Stimulated activated CD8-positive, alpha-beta memory T cell treated with anti-CD3 and anti-CD28 coated beads, Interleukin-2, amount 100 ng/mL, for 48 hours (primary cell): ENCODE results near the gene HPS5.

Source experiments
- DNase-seq, 2 donors: peaks; one replicate each; pipeline ENCODE4 v3.0.0-alpha.2; 2020; ENCODE audit warnings: low read depth in 2 of 2

The HPS5 gene

DNA sequence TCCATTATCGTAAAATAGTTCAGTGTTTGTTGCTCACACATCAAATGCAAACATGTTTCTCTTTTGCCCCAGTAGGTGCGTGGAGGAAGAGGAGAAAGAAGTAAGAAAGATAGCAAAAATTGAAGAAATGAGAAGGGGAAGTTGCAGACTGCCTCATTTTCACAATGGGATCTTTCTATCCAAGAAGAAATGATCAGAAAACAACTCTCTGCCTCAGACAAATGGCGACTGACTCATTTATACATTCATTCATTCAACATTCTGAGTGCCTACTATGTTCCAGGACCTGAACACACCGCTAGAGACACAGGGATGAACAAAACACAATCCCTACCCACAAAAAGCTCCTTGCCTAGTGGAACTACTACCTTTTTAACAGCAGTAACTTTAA lies 367 bp downstream of the HPS5 start:
- no peak for DNase-seq

- no peak for DNase-seq
Measured at GRCh38 chr11:18320617-18321016, 1.3 kb downstream of the HPS5 start.

DNA sequence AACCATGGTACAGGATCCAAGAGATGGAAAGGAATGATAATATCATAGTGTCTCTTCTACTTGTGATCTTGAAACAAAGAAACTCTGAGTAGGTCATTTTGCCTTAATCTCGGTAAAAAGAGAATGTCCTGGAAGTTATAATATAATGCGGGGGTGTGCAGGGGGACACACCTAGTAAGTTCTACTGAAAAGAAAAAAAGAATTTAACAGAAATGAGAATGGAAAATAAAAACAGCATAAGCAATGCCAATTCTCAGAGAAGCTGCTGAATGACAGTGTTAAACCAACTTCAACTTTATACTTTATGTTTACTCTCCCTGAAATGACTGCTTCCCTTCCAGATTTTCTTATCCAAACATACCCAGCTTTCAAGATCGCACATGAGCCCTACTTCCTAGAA lies 2.0 kb downstream of the HPS5 start:
- no peak for DNase-seq

- no peak for DNase-seq
Measured at GRCh38 chr11:18317551-18317950, 4.4 kb downstream of the HPS5 start.

GRCh38 chr11:18315893-18316292 lies 6.0 kb downstream of the HPS5 start:
- DNase-seq: no peak

- no peak for DNase-seq
Measured at GRCh38 chr11:18314784-18315523, 7.0 kb downstream of the HPS5 start.

- DNase-seq: no peak
Measured at GRCh38 chr11:18313965-18314763, 7.8 kb downstream of the HPS5 start.

GRCh38 chr11:18312663-18313420 lies 9.1 kb downstream of the HPS5 start:
- no peak for DNase-seq

DNA sequence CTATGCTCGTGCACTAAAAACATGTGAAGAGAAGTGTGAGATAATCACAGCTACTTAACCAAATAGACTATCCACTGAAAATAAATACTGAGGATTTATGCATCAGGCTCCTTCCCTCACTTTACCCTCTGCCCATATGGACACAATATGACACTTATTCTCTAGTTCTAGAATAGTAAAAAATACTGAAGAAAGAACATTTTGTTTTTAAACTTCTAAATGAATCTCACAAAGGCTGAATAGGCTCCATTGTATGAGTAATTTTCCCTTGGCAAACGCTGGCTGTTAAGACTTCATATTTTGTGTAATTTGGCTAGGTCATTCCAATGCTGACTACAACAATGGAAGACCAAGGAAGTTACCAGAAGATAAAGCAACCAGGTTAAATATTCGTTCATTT lies 9.9 kb downstream of the HPS5 start:
- DNase-seq: no peak

GRCh38 chr11:18310800-18311340 lies 11.1 kb downstream of the HPS5 start:
- no peak for DNase-seq

DNA sequence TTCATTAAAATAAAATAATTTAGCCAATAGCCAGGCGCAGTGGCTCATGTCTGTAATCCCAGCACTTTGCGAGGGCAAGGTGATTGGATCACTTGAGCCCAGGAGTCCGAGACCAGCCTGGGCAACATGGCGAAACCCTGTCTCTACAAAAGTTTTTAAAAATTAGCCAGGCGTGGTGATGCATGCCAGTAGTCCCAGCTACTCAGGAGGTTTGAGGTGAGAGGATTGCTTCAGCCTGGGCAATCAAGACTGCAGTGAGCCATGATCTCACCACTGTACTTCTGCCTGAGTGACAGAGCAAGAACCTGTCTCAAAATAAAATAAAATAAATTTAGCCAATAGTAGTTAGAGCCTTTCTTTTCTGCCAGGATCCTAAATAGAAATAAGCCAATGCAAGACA lies 12.2 kb downstream of the HPS5 start:
- DNase-seq: no peak

- no peak for DNase-seq
Measured at GRCh38 chr11:18308242-18308641, 13.7 kb downstream of the HPS5 start.

DNA sequence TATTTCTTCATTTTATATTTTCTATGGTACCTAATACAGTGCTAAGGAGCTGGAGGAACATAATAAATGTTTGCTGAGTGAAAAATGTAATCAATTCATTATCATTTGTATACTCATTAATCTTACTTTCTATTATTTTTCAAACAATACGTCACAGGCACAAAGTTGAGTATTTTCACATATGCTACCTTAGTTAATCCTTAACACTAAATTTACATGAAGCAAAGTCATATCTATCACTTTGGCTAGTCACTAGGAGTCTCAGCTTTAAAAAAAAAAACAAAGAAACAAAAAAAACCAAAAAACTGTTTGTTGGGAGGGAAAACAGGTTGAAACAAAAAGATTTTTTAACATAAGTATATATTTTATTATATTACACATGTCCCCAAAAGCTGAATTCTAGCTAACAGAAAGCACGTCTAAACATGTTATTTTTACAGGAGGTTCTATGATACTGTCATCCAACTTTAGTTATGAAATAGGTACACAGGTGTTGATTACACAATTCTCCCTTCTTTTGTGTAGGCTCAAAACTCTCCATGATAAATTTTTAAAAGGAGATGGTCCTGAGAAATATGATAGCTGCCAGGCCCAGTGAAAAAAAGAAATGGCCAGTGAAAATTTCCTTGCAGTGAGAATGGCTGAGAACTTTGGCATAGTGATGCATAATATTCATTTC lies 14.3 kb downstream of the HPS5 start:
- no peak for DNase-seq

DNA sequence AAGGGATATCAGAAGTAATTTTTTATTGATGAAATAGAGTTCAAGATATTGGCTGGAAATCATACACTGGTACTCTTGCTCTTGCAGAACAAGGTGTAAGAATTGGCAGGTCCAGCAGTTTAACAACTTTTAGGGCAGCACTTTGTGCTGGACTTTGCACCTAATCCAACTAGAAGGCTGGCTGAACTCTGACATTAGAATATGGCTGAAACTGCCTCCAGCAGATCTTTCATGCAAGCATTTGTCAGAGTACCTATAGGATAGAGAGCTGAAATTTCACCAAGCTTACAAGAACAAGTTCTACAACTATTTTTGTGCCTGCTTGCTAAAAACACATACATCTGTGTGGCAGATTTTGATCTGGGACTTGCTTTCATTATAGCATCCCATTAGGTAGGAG lies 17.2 kb downstream of the HPS5 start:
- DNase-seq: no peak

DNA sequence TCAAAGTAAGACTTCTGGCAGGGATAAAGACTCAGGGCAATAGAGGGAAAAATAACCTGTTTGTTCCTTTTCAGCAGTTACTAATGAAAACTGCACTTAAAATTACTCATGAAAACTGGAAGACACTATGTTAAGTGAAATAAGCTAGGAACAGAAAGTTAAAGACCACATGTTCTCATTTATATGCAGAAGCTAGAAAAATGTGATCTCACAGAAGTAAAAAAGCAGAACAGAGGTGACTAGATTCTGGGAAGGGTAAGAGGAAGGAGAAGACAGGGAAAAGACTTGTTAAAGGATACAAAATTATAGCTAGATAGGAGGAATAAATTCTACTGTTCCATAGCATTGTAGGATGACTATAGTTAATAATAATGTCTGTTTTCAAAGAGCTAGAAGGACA lies 22.2 kb downstream of the HPS5 start:
- DNase-seq: no peak

DNA sequence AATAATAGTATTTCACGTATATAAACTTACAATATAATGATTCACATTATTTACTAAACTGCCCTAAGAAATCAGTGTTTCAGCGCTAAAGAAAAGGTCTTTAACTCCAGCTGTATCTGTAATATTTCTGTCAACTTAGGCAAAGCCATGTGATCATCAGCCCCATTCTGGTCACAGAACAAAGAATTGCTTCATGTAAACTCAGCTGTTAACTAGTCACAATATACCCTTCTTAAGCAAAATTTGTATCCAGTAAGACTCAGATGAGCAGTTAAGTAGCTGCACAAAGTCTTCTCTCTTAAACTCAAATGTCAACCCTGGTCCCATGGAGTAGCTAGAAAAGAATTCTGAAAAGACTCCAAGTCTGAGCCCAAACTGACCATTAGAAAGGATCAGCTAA lies 26.6 kb downstream of the HPS5 start:
- no peak for DNase-seq

DNA sequence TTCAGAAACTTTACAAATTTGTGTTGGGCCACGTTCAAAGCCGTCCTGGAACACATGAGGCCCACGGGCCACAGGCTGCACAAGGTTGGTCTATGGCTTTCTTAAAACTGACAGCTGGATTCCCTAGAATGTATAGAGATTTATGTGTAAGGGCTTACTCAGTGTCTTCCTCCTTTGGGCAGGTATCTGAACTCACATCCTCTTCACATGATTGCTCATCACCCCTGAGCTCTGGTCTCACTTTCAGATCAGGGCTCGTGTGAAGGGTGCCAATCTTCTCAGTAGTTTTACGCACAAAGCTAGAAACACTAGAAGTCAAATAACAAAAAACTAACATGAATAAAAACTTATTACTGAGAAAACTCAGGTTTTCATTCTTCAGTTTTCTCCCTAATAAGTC lies 27.1 kb downstream of the HPS5 start:
- no peak for DNase-seq

DNA sequence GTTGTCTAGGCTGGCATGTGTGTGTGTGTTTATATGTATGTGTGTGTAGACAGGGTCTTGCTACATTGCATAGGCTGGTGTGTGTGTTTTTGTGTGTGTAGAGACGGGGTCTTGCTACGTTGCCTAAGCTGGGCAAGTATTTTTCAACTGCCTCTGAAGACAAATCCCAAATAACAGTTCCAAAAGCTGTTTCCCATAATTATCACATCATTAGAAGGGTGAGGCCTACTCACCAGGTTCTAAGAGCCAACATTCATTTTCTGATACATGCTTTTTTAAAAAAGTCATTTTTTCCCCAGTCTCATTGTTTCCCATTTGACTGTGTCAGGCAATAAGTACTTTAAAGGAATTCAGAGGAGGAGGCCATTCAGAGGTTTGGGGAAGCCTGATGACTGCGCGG lies 33.0 kb downstream of the HPS5 start:
- no peak for DNase-seq

DNA sequence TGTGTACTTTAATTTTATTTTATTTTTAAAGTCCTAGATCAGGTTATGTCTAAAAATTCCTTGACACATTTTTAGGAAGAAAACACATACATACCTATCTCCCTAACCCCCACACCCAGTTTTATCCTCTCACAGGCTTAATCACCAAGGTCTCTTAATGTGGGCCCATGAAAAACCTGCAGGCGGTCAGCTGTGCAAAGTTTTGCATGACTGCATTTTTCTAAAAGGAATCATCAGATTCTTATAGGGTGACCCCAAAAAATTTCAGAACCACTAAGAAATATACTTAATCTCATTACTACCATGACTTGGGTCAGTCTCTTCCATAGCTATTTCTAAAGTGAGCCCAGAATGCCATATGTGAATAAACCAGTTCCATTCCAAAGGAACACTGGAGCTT lies 36.1 kb downstream of the HPS5 start:
- DNase-seq: no peak

DNA sequence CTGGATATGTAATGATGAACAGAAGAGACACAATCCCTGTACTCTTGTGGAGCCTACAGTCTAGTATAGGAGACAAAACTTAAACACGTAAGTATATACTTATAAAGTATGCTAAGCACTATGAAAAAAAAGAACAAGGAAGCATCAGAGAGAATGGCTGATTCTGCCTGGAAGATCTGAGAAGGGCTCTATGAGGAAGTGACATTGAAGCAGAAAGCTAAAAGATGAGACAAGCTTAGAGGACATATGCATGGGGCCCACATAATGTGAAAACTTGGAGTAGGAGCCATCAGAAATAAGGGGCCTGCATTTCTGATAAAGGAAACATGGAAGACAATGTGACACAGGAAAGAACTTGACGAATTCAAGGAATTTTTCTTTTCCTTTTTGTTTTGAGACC lies 39.3 kb downstream of the HPS5 start:
- no peak for DNase-seq

GRCh38 chr11:18280438-18281045 lies 41.4 kb downstream of the HPS5 start:
- DNase-seq: no peak
